Measurements from ENCODE around the gene EIF4EBP3. TPM values are rescaled to one million over a fixed set of nuclear protein-coding genes. Genes with fewer than 3 reads are reported as not detected.
A peak's percentile ranks its signal among the peaks of the same experiment; 100 is the strongest.
"Not testable (repeated sequence)": the region's sequence is repeated elsewhere in the genome, so short reads cannot be mapped to it uniquely, and the experiment has no call there.

The EIF4EBP3 gene
- total RNA-seq, 1 donor from 2014 or later, result 13.3 TPM

DNA sequence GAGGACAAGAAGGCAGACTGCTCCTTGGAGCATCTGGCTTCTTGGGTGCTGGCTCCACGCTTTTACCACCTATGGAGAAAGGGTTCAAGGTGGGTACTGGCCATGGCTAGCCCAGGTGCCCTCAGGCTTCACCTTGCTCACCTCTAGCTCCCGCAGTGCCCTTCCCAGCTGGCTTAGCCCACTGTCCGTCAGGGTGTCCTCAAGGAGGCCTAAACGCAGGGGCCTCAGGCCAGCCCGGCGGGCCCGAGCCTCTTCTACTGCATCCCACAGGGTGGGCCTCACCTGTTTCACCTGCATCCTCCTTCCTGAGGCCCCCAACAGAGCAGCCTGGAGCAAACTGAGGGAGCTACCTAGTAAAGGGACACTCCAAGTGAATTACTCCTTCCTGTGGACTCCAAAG lies 26.2 kb downstream of the EIF4EBP3 start:
- H3K27me3 ChIP-seq (ENCODE audit: control insufficient read depth, insufficient read depth, low read length), result no peaks in the 10 kb centered on the region
- no peaks in the 10 kb centered on the region for H3K36me3 ChIP-seq (ENCODE audit: control insufficient read depth, insufficient read depth, low read length)
- no peak for DNase-seq (ENCODE audit: low read depth)
- H3K4me3 ChIP-seq (ENCODE audit: low read depth, low read length), result no peak overlapping the region
- TF ChIP-seq, protein P1, sequence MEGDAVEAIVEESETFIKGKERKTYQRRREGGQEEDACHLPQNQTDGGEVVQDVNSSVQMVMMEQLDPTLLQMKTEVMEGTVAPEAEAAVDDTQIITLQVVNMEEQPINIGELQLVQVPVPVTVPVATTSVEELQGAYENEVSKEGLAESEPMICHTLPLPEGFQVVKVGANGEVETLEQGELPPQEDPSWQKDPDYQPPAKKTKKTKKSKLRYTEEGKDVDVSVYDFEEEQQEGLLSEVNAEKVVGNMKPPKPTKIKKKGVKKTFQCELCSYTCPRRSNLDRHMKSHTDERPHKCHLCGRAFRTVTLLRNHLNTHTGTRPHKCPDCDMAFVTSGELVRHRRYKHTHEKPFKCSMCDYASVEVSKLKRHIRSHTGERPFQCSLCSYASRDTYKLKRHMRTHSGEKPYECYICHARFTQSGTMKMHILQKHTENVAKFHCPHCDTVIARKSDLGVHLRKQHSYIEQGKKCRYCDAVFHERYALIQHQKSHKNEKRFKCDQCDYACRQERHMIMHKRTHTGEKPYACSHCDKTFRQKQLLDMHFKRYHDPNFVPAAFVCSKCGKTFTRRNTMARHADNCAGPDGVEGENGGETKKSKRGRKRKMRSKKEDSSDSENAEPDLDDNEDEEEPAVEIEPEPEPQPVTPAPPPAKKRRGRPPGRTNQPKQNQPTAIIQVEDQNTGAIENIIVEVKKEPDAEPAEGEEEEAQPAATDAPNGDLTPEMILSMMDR (IDR thresholded peaks at IDR 0.05; ENCODE audit: insufficient read depth, low read length, poor library complexity, severe bottlenecking), result no peak

DNA sequence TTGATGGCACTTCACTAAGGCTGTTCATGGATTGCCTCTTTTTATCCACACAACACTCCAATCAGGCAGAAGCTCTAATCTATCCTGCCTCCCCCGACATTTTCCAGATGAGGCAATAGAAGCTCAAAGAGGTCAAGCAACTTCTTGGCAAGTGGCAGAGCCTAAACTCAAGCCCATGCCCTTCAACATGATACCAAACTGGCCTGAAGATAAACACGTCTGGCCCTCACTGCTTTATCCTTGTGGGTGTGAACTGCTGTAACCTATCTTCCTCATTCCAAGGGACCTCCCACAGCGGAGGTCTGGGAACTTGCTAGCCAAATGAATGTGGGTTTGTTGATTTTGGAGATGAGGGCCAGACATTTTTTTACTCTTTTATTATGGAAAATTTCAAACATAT lies 26.7 kb downstream of the EIF4EBP3 start:
- Histone ChIP-seq H3K27me3 (ENCODE audit: control insufficient read depth, insufficient read depth, low read length) (no peaks in the 10 kb centered on the region), H3K36me3 (ENCODE audit: control insufficient read depth, insufficient read depth, low read length) (no peaks in the 10 kb centered on the region), H3K4me3 (ENCODE audit: low read depth, low read length) (no peak overlapping the region)
- TF ChIP-seq, protein P1 (IDR thresholded peaks at IDR 0.05; ENCODE audit: insufficient read depth, low read length, poor library complexity, severe bottlenecking), result no peak
- DNase-seq (ENCODE audit: low read depth), result no peak

DNA sequence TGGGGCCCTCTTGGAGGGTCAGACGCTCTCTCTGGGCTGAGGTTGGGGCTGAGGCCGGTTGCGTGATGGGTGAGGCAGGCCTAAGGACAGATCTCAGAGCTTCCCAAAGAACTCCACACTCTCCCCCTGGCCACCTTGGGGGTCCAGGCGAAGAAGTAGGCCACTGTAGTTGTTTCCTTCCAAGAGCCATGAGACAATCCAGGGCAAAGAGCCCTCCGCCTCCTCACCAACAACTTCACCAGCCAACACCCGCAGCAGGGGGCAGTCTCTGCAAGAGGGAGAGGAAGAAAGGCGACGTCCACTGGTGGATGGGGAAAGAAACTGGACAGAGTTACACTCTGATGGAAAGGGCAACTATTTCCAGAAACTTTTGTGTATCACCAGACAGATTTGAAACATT lies 27.8 kb downstream of the EIF4EBP3 start:
- no peak for DNase-seq (ENCODE audit: low read depth)
- no peaks in the 10 kb centered on the region for H3K27me3 ChIP-seq (ENCODE audit: control insufficient read depth, insufficient read depth, low read length)
- H3K36me3 ChIP-seq (ENCODE audit: control insufficient read depth, insufficient read depth, low read length), result no peaks in the 10 kb centered on the region
- no peak overlapping the region for H3K4me3 ChIP-seq (ENCODE audit: low read depth, low read length)
- TF ChIP-seq, protein P1 (IDR thresholded peaks at IDR 0.05; ENCODE audit: insufficient read depth, low read length, poor library complexity, severe bottlenecking), result peak; percentile 43

DNA sequence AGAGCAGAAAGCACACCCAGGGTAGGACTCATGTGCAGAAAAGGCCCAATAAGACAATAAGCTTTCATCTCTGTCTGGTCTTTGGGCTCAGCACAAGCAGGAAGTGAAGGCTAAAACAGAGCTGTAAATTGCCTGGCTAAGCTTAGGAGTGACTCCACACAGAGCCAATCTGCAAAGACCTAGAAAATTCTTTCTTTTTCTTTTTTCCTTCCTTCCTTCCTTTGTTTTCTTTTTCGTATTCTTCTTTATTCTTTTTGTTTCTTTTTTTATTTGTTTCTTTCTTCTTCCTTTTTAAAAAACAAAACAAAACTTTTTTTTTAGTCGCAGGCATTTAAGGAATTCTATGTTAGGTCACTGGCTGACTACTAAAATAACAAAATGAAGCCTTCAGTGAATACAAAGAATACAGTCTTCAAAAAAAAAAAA lies 29.3 kb downstream of the EIF4EBP3 start:
- DNase-seq (ENCODE audit: low read depth), result no peak
- TF ChIP-seq, protein P1 (IDR thresholded peaks at IDR 0.05; ENCODE audit: insufficient read depth, low read length, poor library complexity, severe bottlenecking), result no peak

DNA sequence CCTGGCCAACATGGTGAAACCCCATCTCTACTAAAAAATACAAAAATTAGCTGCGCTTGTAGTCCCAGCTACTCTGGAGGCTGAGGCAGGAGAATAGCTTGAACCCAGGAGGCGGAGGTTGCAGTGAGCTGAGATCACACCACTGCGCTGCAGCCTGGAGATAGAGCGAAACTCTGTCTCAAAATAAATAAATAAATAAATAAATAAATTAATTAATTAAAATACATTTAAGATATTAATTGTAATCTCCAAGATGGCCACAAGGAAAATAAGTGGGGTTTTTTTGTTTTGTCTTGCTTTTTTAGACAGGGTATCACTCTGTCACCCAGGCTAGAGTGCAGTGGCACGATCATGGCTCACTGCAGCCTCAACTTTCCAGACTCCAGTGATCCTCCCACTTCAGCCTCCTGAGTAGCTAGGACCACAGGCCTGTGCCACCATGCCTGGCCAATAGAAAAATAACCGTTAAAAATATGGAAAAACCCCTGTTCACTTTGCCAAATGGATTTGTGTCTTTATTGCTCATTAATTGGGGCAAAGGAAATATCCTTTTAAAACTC lies 31.8 kb downstream of the EIF4EBP3 start:
- H3K4me3 ChIP-seq (ENCODE audit: low read depth, low read length), result not testable (repeated sequence)

More for the DNA sequence above, 29.3 kb downstream of the EIF4EBP3 start:
- H3K36me3 ChIP-seq (ENCODE audit: control insufficient read depth, insufficient read depth, low read length), result no peaks in the 10 kb centered on the region
- no peak overlapping the region for H3K4me3 ChIP-seq (ENCODE audit: low read depth, low read length)
- H3K27me3 ChIP-seq (ENCODE audit: control insufficient read depth, insufficient read depth, low read length), result no peaks in the 10 kb centered on the region

DNA sequence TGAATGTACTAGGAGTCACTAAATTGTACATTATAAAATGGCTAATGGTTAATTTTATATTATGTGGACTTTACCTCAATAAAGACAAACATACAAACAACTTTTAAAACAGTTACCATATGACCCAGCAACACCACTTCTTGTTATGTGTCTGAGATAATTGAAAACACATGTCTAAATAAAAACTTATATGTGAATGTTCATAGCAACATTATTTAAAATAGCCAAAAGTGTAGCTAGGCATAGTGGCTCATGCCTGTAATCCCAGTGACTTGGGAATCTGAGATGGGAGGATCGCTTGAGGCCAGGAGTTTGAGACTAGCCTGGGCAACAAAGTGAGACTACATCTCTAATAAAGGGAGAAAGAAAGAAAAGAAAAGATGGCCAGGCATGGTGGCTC lies 40.0 kb downstream of the EIF4EBP3 start:
- TF ChIP-seq, protein P1 (IDR thresholded peaks at IDR 0.05; ENCODE audit: insufficient read depth, low read length, poor library complexity, severe bottlenecking), result no peak
- H3K4me3 ChIP-seq (ENCODE audit: low read depth, low read length), result no peak overlapping the region
- H3K27me3 ChIP-seq (ENCODE audit: control insufficient read depth, insufficient read depth, low read length), result no peaks in the 10 kb centered on the region
- DNase-seq (ENCODE audit: low read depth), result no peak
- no peaks in the 10 kb centered on the region for H3K36me3 ChIP-seq (ENCODE audit: control insufficient read depth, insufficient read depth, low read length)

More for the DNA sequence above, 31.8 kb downstream of the EIF4EBP3 start:
- DNase-seq (ENCODE audit: low read depth); H3K36me3 ChIP-seq (ENCODE audit: control insufficient read depth, insufficient read depth, low read length); H3K27me3 ChIP-seq (ENCODE audit: control insufficient read depth, insufficient read depth, low read length): not testable (repeated sequence)
